Measurements from ENCODE around the gene FAM168B.

FAM168B gene

DNA sequence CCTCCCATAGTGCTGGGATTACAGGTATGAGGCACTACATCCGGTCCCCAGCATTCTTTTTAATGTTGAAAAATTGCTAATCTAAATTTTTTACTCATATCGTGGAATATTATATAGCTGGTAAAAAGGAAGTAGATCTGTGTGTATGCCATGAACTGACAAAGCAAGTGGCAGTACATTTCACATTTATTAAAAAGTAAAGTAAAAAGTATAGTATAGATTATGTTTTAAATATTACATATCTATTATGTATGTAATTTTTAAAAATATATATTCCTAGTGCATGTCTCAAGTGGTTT is 37.0 kb upstream of the FAM168B start (continued):
- TF ChIP-seq, protein P1, sequence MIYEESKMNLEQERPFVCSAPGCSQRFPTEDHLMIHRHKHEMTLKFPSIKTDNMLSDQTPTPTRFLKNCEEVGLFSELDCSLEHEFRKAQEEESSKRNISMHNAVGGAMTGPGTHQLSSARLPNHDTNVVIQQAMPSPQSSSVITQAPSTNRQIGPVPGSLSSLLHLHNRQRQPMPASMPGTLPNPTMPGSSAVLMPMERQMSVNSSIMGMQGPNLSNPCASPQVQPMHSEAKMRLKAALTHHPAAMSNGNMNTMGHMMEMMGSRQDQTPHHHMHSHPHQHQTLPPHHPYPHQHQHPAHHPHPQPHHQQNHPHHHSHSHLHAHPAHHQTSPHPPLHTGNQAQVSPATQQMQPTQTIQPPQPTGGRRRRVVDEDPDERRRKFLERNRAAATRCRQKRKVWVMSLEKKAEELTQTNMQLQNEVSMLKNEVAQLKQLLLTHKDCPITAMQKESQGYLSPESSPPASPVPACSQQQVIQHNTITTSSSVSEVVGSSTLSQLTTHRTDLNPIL (CRISPR knock-in tag; IDR thresholded peaks at IDR 0.05; ENCODE audit: low read depth): no peak
- TF ChIP-seq ZNF565 (CRISPR knock-in tag; conservative IDR thresholded peaks at IDR 0.05; ENCODE audit: low read depth): no peak
- TF ChIP-seq, protein P2, sequence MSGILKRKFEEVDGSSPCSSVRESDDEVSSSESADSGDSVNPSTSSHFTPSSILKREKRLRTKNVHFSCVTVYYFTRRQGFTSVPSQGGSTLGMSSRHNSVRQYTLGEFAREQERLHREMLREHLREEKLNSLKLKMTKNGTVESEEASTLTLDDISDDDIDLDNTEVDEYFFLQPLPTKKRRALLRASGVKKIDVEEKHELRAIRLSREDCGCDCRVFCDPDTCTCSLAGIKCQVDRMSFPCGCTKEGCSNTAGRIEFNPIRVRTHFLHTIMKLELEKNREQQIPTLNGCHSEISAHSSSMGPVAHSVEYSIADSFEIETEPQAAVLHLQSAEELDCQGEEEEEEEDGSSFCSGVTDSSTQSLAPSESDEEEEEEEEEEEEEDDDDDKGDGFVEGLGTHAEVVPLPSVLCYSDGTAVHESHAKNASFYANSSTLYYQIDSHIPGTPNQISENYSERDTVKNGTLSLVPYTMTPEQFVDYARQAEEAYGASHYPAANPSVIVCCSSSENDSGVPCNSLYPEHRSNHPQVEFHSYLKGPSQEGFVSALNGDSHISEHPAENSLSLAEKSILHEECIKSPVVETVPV (CRISPR knock-in tag; IDR thresholded peaks at IDR 0.05): no peak
- TF ChIP-seq TOX (CRISPR knock-in tag; IDR thresholded peaks at IDR 0.05; ENCODE audit: borderline replicate concordance): no peak
- no peak for TF ChIP-seq ZNF8 (CRISPR knock-in tag; IDR thresholded peaks at IDR 0.05)
- TF ChIP-seq PPARA (CRISPR knock-in tag; IDR thresholded peaks at IDR 0.05; ENCODE audit: borderline replicate concordance): no peak
- no peak for TF ChIP-seq ISL1 (CRISPR knock-in tag; IDR thresholded peaks at IDR 0.05)
- TF ChIP-seq ZNF70 (CRISPR knock-in tag; IDR thresholded peaks at IDR 0.05): no peak
- no peak for TF ChIP-seq SNAI2 (CRISPR knock-in tag; IDR thresholded peaks at IDR 0.05)
- TF ChIP-seq, protein P3, sequence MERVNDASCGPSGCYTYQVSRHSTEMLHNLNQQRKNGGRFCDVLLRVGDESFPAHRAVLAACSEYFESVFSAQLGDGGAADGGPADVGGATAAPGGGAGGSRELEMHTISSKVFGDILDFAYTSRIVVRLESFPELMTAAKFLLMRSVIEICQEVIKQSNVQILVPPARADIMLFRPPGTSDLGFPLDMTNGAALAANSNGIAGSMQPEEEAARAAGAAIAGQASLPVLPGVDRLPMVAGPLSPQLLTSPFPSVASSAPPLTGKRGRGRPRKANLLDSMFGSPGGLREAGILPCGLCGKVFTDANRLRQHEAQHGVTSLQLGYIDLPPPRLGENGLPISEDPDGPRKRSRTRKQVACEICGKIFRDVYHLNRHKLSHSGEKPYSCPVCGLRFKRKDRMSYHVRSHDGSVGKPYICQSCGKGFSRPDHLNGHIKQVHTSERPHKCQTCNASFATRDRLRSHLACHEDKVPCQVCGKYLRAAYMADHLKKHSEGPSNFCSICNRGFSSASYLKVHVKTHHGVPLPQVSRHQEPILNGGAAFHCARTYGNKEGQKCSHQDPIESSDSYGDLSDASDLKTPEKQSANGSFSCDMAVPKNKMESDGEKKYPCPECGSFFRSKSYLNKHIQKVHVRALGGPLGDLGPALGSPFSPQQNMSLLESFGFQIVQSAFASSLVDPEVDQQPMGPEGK (CRISPR knock-in tag; IDR thresholded peaks at IDR 0.05; ENCODE audit: borderline replicate concordance): no peak
- no peak for TF ChIP-seq OSR1 (CRISPR knock-in tag; IDR thresholded peaks at IDR 0.05)

DNA sequence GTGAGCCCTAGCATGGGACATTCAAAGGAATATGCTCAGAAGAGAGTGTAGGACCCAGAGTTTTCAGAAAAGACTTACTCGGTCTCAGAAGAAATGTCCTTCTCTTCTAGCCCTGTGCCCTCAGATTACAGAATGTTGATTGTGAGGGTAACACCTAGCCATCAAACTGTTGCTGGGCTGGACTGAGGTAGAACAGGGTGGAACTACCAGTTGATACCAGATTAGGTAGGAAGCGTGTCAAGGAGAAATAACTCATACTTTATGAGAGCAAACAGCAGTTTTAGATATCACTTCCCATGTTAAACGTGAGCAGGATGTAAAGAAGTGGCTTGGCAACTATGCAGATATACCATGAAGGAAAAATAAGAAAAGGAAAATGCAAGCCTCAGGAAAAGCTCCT is 34.7 kb upstream of the FAM168B start:
- ATAC-seq: no peak
- TF ChIP-seq, protein P2 (CRISPR knock-in tag; IDR thresholded peaks at IDR 0.05): no peak
- TF ChIP-seq TCF4 (CRISPR knock-in tag; IDR thresholded peaks at IDR 0.05; ENCODE audit: borderline replicate concordance) (no peak), OSR1 (CRISPR knock-in tag; IDR thresholded peaks at IDR 0.05) (no peak), CSDC2 (CRISPR knock-in tag; IDR thresholded peaks at IDR 0.05) (no peak), ZNF565 (CRISPR knock-in tag; conservative IDR thresholded peaks at IDR 0.05; ENCODE audit: low read depth) (no peak), ESRRG (CRISPR knock-in tag; IDR thresholded peaks at IDR 0.05) (no peak), ZC3H10 (CRISPR knock-in tag; IDR thresholded peaks at IDR 0.05) (no peak), ISL1 (CRISPR knock-in tag; IDR thresholded peaks at IDR 0.05) (no peak), ARNTL (CRISPR knock-in tag; IDR thresholded peaks at IDR 0.05; ENCODE audit: borderline replicate concordance, low read depth) (no peak), ZFP3 (CRISPR knock-in tag; IDR thresholded peaks at IDR 0.05) (no peak), SNAI2 (CRISPR knock-in tag; IDR thresholded peaks at IDR 0.05) (no peak), BACH2 (CRISPR knock-in tag; IDR thresholded peaks at IDR 0.05; ENCODE audit: borderline replicate concordance) (no peak), PPARA (CRISPR knock-in tag; IDR thresholded peaks at IDR 0.05; ENCODE audit: borderline replicate concordance) (no peak)
- TF ChIP-seq, protein P4, sequence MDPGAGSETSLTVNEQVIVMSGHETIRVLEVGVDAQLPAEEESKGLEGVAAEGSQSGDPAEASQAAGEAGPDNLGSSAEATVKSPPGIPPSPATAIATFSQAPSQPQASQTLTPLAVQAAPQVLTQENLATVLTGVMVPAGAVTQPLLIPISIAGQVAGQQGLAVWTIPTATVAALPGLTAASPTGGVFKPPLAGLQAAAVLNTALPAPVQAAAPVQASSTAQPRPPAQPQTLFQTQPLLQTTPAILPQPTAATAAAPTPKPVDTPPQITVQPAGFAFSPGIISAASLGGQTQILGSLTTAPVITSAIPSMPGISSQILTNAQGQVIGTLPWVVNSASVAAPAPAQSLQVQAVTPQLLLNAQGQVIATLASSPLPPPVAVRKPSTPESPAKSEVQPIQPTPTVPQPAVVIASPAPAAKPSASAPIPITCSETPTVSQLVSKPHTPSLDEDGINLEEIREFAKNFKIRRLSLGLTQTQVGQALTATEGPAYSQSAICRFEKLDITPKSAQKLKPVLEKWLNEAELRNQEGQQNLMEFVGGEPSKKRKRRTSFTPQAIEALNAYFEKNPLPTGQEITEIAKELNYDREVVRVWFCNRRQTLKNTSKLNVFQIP (CRISPR knock-in tag; IDR thresholded peaks at IDR 0.05; ENCODE audit: borderline replicate concordance, low read depth): no peak
- TF ChIP-seq, protein P3 (CRISPR knock-in tag; IDR thresholded peaks at IDR 0.05; ENCODE audit: borderline replicate concordance): no peak

DNA sequence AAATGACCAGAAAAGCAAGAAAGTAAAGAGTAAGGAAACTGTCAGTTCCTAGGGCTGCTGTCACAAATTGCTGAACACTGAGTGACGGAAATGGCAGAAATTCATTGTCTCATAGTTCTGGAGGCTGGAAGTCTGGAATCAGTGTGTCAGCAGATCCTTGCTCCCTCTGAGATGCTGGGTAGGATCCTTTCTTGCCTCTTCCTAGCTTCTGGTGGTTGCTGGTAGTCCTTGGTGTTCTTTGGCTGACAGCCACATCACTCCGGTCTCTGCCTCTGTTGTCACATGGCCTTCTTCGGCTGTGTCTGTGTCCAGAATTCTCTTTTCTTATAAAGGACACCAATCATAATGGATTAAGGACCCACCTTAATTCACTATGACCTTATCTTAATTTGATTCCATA is 33.8 kb upstream of the FAM168B start:
- TF ChIP-seq ARNTL (CRISPR knock-in tag; IDR thresholded peaks at IDR 0.05; ENCODE audit: borderline replicate concordance, low read depth) (no peak), BACH2 (CRISPR knock-in tag; IDR thresholded peaks at IDR 0.05; ENCODE audit: borderline replicate concordance) (no peak)
- TF ChIP-seq, protein P2 (CRISPR knock-in tag; IDR thresholded peaks at IDR 0.05): no peak
- ATAC-seq: no peak
